ENCODE results near the gene TACC3.

Gene TACC3

GRCh38 chr4:1753697-1754311, 32.5 kb downstream of the TACC3 start:
- in situ Hi-C loops (cut with MboI; ENCODE audit: low pct_unique_long_range_greater_than_20kb, low sequenced_read_pairs): no loop called here
- no peak for DNase-seq

DNA sequence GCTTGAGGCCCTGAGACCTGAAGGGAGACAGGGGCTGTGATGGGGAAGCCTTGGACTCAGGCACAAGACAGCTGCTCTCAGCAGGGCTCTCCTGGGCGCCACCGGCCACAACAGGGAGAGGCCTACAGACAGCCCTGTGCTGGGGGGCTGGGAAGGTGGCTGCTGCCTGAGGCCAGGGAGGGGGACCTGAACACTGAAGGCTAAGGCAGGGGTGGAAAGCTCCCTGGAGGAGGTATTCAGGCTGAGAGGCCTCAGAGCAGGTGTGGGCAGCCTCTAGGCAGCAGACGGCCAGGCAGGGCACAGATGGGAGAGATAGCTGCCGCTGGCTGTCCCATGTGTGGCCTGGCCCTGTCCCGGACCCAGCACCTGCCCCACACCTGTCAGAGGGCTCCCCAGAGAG, 33.0 kb downstream of the TACC3 start:
- no peak for DNase-seq
- in situ Hi-C loops (cut with MboI; ENCODE audit: low pct_unique_long_range_greater_than_20kb, low sequenced_read_pairs): no loop called here

- in situ Hi-C loops (cut with MboI; ENCODE audit: low pct_unique_long_range_greater_than_20kb, low sequenced_read_pairs): no loop called here
- DNase-seq: no peak
Measured at GRCh38 chr4:1755297-1755696, 34.0 kb downstream of the TACC3 start.

GRCh38 chr4:1756079-1756478, 34.8 kb downstream of the TACC3 start:
- no peak for DNase-seq
- in situ Hi-C loops (cut with MboI; ENCODE audit: low pct_unique_long_range_greater_than_20kb, low sequenced_read_pairs): no loop called here

GRCh38 chr4:1756893-1757779, 35.8 kb downstream of the TACC3 start:
- DNase-seq: no peak

GRCh38 chr4:1757836-1758235, 36.5 kb downstream of the TACC3 start:
- no peak for DNase-seq
- in situ Hi-C loops (cut with MboI; ENCODE audit: low pct_unique_long_range_greater_than_20kb, low sequenced_read_pairs): no loop called here

More at GRCh38 chr4:1756893-1757779, 35.8 kb downstream of the TACC3 start:
- in situ Hi-C loops (cut with MboI; ENCODE audit: low pct_unique_long_range_greater_than_20kb, low sequenced_read_pairs): no loop called here

- in situ Hi-C loops (cut with MboI; ENCODE audit: low pct_unique_long_range_greater_than_20kb, low sequenced_read_pairs): no loop called here
Measured at GRCh38 chr4:1758306-1759121, 37.2 kb downstream of the TACC3 start.

GRCh38 chr4:1759170-1759817, 38.0 kb downstream of the TACC3 start:
- in situ Hi-C loops (cut with MboI; ENCODE audit: low pct_unique_long_range_greater_than_20kb, low sequenced_read_pairs): no loop called here
- no peak for DNase-seq

More at GRCh38 chr4:1758306-1759121, 37.2 kb downstream of the TACC3 start:
- DNase-seq: no peak

DNA sequence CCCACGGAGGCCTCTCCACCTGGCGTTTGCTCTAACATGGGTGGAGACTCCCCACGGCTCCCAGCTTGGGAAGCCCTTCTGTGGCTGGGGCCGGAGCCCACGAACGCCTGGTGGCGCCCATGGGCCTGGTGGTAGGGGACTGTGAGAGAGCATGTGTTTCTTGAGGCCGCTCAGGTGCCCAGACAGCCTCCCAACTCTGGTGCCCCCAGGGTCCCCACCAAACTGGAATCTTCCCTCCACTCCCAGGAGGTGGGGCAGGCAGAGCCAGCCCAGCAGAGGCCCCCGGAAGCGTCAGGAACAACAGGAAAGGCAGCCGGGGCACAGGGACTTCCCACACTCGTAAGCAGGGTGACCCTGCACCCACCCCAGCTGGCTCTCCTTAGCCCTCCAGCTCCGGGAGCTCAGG, 38.5 kb downstream of the TACC3 start:
- in situ Hi-C loops (cut with MboI; ENCODE audit: low pct_unique_long_range_greater_than_20kb, low sequenced_read_pairs): no loop called here

GRCh38 chr4:1760521-1761071, 39.3 kb downstream of the TACC3 start:
- DNase-seq: no peak
- in situ Hi-C loops (cut with MboI; ENCODE audit: low pct_unique_long_range_greater_than_20kb, low sequenced_read_pairs): no loop called here

More for the DNA sequence above, 38.5 kb downstream of the TACC3 start:
- no peak for DNase-seq

- no peak for DNase-seq
- in situ Hi-C loops (cut with MboI; ENCODE audit: low pct_unique_long_range_greater_than_20kb, low sequenced_read_pairs): no loop called here
Measured at GRCh38 chr4:1761130-1761689, 39.9 kb downstream of the TACC3 start.

DNA sequence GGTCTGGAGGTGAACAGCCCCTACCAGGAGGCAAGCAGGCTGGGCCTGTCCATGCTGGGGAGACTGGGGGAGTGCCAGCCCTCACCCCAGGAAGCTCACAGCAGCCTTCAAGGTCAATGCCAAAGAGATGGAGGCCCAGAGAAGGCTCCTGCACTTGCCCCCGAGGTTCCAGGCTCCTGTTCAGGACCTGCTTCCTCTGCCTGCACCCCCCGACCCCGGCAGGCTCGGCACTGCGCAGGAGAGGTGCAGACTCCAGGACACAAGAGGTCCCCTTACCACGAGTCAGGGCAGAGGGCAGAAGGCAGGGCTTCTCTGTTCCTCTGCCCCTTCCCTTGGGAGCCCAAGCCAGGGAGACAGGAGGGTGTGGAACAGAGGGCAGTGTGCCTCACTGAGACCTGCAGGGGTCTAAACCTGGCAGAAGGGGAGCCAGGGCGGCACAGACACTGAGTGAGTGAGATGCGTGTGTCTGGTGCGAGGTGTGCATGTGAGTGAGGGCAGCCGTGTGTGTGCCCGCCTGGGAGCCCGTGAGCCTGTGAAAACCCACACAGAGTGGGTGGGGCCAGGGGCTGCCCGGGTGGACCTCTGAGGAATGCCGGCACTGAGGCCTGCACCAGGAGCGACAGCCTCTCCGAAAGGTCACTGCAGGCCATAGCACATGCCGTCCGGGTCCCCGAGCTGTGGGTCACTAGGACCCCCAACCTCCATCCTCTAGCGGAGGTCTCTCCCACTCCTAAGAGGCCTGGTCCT, 41.1 kb downstream of the TACC3 start:
- DNase-seq: no peak
- in situ Hi-C loops (cut with MboI; ENCODE audit: low pct_unique_long_range_greater_than_20kb, low sequenced_read_pairs): no loop called here

GRCh38 chr4:1763070-1763549, 41.8 kb downstream of the TACC3 start:
- in situ Hi-C loops (cut with MboI; ENCODE audit: low pct_unique_long_range_greater_than_20kb, low sequenced_read_pairs): no loop called here
- no peak for DNase-seq

GRCh38 chr4:1763550-1764080, 42.3 kb downstream of the TACC3 start:
- in situ Hi-C loops (cut with MboI; ENCODE audit: low pct_unique_long_range_greater_than_20kb, low sequenced_read_pairs): no loop called here
- peak; percentile 28 for DNase-seq

DNA sequence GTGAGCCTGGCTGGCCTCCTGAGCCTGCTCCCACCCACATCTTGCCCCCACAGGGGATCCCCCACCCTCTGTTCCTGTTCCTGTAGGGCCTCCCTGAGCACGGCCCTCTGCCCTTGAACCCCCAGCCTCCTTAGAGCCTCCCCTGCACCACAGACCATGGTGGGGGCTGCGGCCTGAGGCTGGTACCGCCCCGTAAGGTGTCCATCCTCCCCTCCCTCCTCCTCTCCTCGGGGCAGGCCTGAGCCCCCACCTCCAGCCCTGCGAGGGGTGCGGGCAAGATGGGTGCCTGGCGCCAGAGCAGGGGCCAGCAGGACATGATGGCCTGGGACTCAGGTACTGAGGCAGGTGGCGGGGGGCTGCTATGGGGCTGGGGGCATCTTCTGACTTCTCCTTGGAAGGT, 43.3 kb downstream of the TACC3 start:
- DNase-seq: no peak
- in situ Hi-C loops (cut with MboI; ENCODE audit: low pct_unique_long_range_greater_than_20kb, low sequenced_read_pairs): no loop called here

- DNase-seq: no peak
- in situ Hi-C loops (cut with MboI; ENCODE audit: low pct_unique_long_range_greater_than_20kb, low sequenced_read_pairs): no loop called here
Measured at GRCh38 chr4:1765409-1766072, 44.2 kb downstream of the TACC3 start.
